Testis (tissue), 2 donors: ENCODE measurements around the gene P2RX1.

Source experiments
- CTCF ChIP-seq, 3 experiments: fragments of 450-650 bp in 2 of 3; fragments of 200-600 bp in 1 of 3; sonication (generic) in 1 of 3; IDR thresholded peaks; one replicate each; pipeline ENCODE4 v1.5.1; 2016 to 2019; ENCODE audit warnings: antibody characterized with exemption in 3 of 3, mild to moderate bottlenecking in 2 of 3, moderate library complexity in 1 of 3
- POLR2A ChIP-seq: fragments of 450-650 bp; IDR thresholded peaks from one replicate; pipeline ENCODE4 v1.6.1; 2017; ENCODE audit warnings: antibody characterized with exemption, mild to moderate bottlenecking, moderate library complexity

- TF ChIP-seq CTCF (IDR thresholded peaks at IDR 0.05) (no peak), POLR2A (no peak)
Measured at GRCh38 chr17:3911271-3912053, 4.8 kb downstream of the P2RX1 start.
